ENCODE measurements around the gene MGLL.

The MGLL gene

GRCh38 chr3:127834771-127835170 is 12.5 kb upstream of the MGLL start:
- DNase-seq, result no peak

- DNase-seq, result no peak
These were observed 11.1 kb upstream of the MGLL start for GRCh38 chr3:127833281-127834032.

- DNase-seq, result peak; percentile 63 to 79 (median 70)
These were observed 9.4 kb upstream of the MGLL start for GRCh38 chr3:127831723-127832172.

GRCh38 chr3:127829537-127829936 is 7.2 kb upstream of the MGLL start:
- DNase-seq, result no peak

GRCh38 chr3:127827808-127828207 is 5.5 kb upstream of the MGLL start:
- no peak for DNase-seq

GRCh38 chr3:127825756-127826155 is 3.4 kb upstream of the MGLL start:
- no peak for DNase-seq

- no peak for DNase-seq
These were observed 2.0 kb upstream of the MGLL start for GRCh38 chr3:127824151-127824825.

- DNase-seq, result no peak
These were observed 1.1 kb upstream of the MGLL start for GRCh38 chr3:127823426-127823857.

GRCh38 chr3:127822682-127823425 is 539 bp upstream of the MGLL start:
- DNase-seq, result peak; percentile 58 to 87 (median 74)

GRCh38 chr3:127821394-127821793 is 921 bp downstream of the MGLL start:
- peak; percentile 62 to 78 (median 73) for DNase-seq

- no peak for DNase-seq
These were observed 1.4 kb downstream of the MGLL start for GRCh38 chr3:127820826-127821313.

- DNase-seq, result peak; percentile 29 to 69 (median 65)
These were observed 2.0 kb downstream of the MGLL start for GRCh38 chr3:127820221-127820825.

GRCh38 chr3:127819656-127820055 is 2.7 kb downstream of the MGLL start:
- DNase-seq, result no peak

- DNase-seq, result no peak
These were observed 3.2 kb downstream of the MGLL start for GRCh38 chr3:127819086-127819485.

- DNase-seq, result no peak
These were observed 4.9 kb downstream of the MGLL start for GRCh38 chr3:127817406-127817841.

- peak in 2 of 4 experiments; percentile 48 to 55 for DNase-seq
These were observed 5.4 kb downstream of the MGLL start for GRCh38 chr3:127816783-127817405.

GRCh38 chr3:127815641-127816605 is 6.4 kb downstream of the MGLL start:
- DNase-seq, result no peak

- no peak for DNase-seq
These were observed 7.3 kb downstream of the MGLL start for GRCh38 chr3:127815001-127815400.

GRCh38 chr3:127814325-127814781 is 8.0 kb downstream of the MGLL start:
- no peak for DNase-seq

GRCh38 chr3:127812151-127812550 is 10.2 kb downstream of the MGLL start:
- DNase-seq, result no peak

- DNase-seq, result no peak
These were observed 10.6 kb downstream of the MGLL start for GRCh38 chr3:127811717-127812116.
